ENCODE data around the gene DCTD. TPM values are rescaled to one million over a fixed set of nuclear protein-coding genes. Genes with fewer than 3 reads are reported as not detected.

The DCTD gene
- total RNA-seq, 1 experiment from 2014 or later: 168 TPM

- POLR2A ChIA-PET: no interaction called here
- Mint-ChIP-seq H3K36me3 (ENCODE audit: insufficient read depth, unreplicated experiment) (no peaks in the 10 kb centered on the region), H3K27ac (ENCODE audit: low read depth, unreplicated experiment) (no peak overlapping the region), H3K4me3 (ENCODE audit: unreplicated experiment) (no peak overlapping the region), H3K27me3 (ENCODE audit: insufficient read depth, unreplicated experiment) (no peaks in the 10 kb centered on the region), H3K4me1 (ENCODE audit: insufficient read depth, unreplicated experiment) (no peaks in the 10 kb centered on the region), H3K9me3 (ENCODE audit: unreplicated experiment) (peaks cover 7% of the 10 kb centered on the region)
- intact Hi-C loops (cut with micrococcal nuclease): no loop called here
- CTCF ChIA-PET: no interaction called here
- TF ChIP-seq CTCF (IDR thresholded peaks at IDR 0.05; ENCODE audit: unreplicated experiment): no peak
- no TSS peak for BruUV-seq (replicated peaks)
- DNase-seq (ENCODE audit: unreplicated experiment): no peak
Measured at GRCh38 chr4:182856862-182857261, 60.3 kb downstream of the DCTD start.

- intact Hi-C loops (cut with micrococcal nuclease): no loop called here
Measured at GRCh38 chr4:182855877-182856276, 61.3 kb downstream of the DCTD start.

GRCh38 chr4:182855312-182855711 is 61.9 kb downstream of the DCTD start:
- ChIA-PET POLR2A (interaction anchor here (0.7 kb wide), 1 partner anchor 17 kb away, joined by 3 read pairs; no protein-coding TSS in a partner anchor), CTCF (interaction anchor here (0.6 kb wide), 1 partner anchor 1063 kb away, joined by 3 read pairs; no protein-coding TSS in a partner anchor)
- DNase-seq (ENCODE audit: unreplicated experiment): no peak
- intact Hi-C loops (cut with micrococcal nuclease): no loop called here
- no peak for TF ChIP-seq CTCF (IDR thresholded peaks at IDR 0.05; ENCODE audit: unreplicated experiment)
- Mint-ChIP-seq H3K27me3 (ENCODE audit: insufficient read depth, unreplicated experiment) (no peaks in the 10 kb centered on the region), H3K9me3 (ENCODE audit: unreplicated experiment) (peaks cover 7% of the 10 kb centered on the region), H3K4me1 (ENCODE audit: insufficient read depth, unreplicated experiment) (no peaks in the 10 kb centered on the region), H3K27ac (ENCODE audit: low read depth, unreplicated experiment) (no peak overlapping the region), H3K4me3 (ENCODE audit: unreplicated experiment) (no peak overlapping the region), H3K36me3 (ENCODE audit: insufficient read depth, unreplicated experiment) (no peaks in the 10 kb centered on the region)
- BruUV-seq (replicated peaks): no TSS peak

More at GRCh38 chr4:182855877-182856276, 61.3 kb downstream of the DCTD start:
- H3K36me3 Mint-ChIP-seq (ENCODE audit: insufficient read depth, unreplicated experiment): no peaks in the 10 kb centered on the region
- BruUV-seq (replicated peaks): no TSS peak
- no peak for DNase-seq (ENCODE audit: unreplicated experiment)
- no peak overlapping the region for H3K27ac Mint-ChIP-seq (ENCODE audit: low read depth, unreplicated experiment)
- no peak for TF ChIP-seq CTCF (IDR thresholded peaks at IDR 0.05; ENCODE audit: unreplicated experiment)
- peaks cover 7% of the 10 kb centered on the region for H3K9me3 Mint-ChIP-seq (ENCODE audit: unreplicated experiment)
- POLR2A ChIA-PET: interaction anchor here (0.7 kb wide), 1 partner anchor 18 kb away, joined by 3 read pairs; no protein-coding TSS in a partner anchor
- no peaks in the 10 kb centered on the region for H3K27me3 Mint-ChIP-seq (ENCODE audit: insufficient read depth, unreplicated experiment)
- H3K4me1 Mint-ChIP-seq (ENCODE audit: insufficient read depth, unreplicated experiment): no peaks in the 10 kb centered on the region
- CTCF ChIA-PET: interaction anchor here (0.6 kb wide), 1 partner anchor 1063 kb away, joined by 3 read pairs; no protein-coding TSS in a partner anchor
- no peak overlapping the region for H3K4me3 Mint-ChIP-seq (ENCODE audit: unreplicated experiment)

GRCh38 chr4:182854466-182854865 is 62.7 kb downstream of the DCTD start:
- no peak overlapping the region for H3K27ac Mint-ChIP-seq (ENCODE audit: low read depth, unreplicated experiment)
- no peak overlapping the region for H3K4me3 Mint-ChIP-seq (ENCODE audit: unreplicated experiment)
- DNase-seq (ENCODE audit: unreplicated experiment): no peak
- no peak for TF ChIP-seq CTCF (IDR thresholded peaks at IDR 0.05; ENCODE audit: unreplicated experiment)
- ChIA-PET POLR2A (no interaction called here), CTCF (no interaction called here)
- H3K9me3 Mint-ChIP-seq (ENCODE audit: unreplicated experiment): peaks cover 7% of the 10 kb centered on the region
- H3K4me1 Mint-ChIP-seq (ENCODE audit: insufficient read depth, unreplicated experiment): no peaks in the 10 kb centered on the region
- BruUV-seq (replicated peaks): no TSS peak
- H3K27me3 Mint-ChIP-seq (ENCODE audit: insufficient read depth, unreplicated experiment): no peaks in the 10 kb centered on the region
- intact Hi-C loops (cut with micrococcal nuclease): no loop called here
- no peaks in the 10 kb centered on the region for H3K36me3 Mint-ChIP-seq (ENCODE audit: insufficient read depth, unreplicated experiment)

Measured in MCF 10A (cell line).